Parathyroid adenoma (tissue), 2 donors: Measurements from ENCODE around the gene RALGAPA2.

Experiments used
- H2AFZ ChIP-seq: fragments of 300-600 bp; sonication (generic); one replicate; pipeline ENCODE4 v1.7.0; 2017; ENCODE audit warnings: antibody characterized with exemption, mild to moderate bottlenecking
- H3K27ac ChIP-seq: fragments of 300-600 bp; sonication (generic); one replicate; pipeline ENCODE4 v1.7.0; 2017
- H3K27me3 ChIP-seq: fragments of 300-600 bp; sonication (generic); one replicate; pipeline ENCODE4 v1.7.0; 2017; ENCODE audit warnings: low read length; ENCODE audit not compliant: control insufficient read depth, insufficient read depth
- H3K36me3 ChIP-seq: fragments of 300-600 bp; sonication (generic); one replicate; pipeline ENCODE4 v1.7.0; 2017; ENCODE audit warnings: low read length; ENCODE audit not compliant: control insufficient read depth, insufficient read depth
- H3K4me1 ChIP-seq: fragments of 300-600 bp; sonication (generic); one replicate; pipeline ENCODE4 v1.7.0; 2017; ENCODE audit warnings: control low read depth
- H3K4me2 ChIP-seq: fragments of 300-600 bp; sonication (generic); one replicate; pipeline ENCODE4 v1.7.0; 2017; ENCODE audit warnings: low read length
- H3K4me3 ChIP-seq: fragments of 300-600 bp; sonication (generic); one replicate; pipeline ENCODE4 v1.7.0; 2017; ENCODE audit warnings: low read depth, low read length
- H3K79me2 ChIP-seq: fragments of 300-600 bp; sonication (generic); one replicate; pipeline ENCODE4 v1.7.0; 2017; ENCODE audit warnings: control low read depth
- H3K9ac ChIP-seq: fragments of 300-600 bp; sonication (generic); one replicate; pipeline ENCODE4 v1.7.0; 2017; ENCODE audit warnings: mild to moderate bottlenecking
- H3K9me3 ChIP-seq: fragments of 300-600 bp; sonication (generic); one replicate; pipeline ENCODE4 v1.7.0; 2017; ENCODE audit warnings: low read length; ENCODE audit not compliant: control insufficient read depth
- CTCF ChIP-seq: fragments of 300-600 bp; sonication (generic); IDR thresholded peaks from one replicate; pipeline ENCODE4 v1.7.0; 2017; ENCODE audit warnings: antibody characterized with exemption, mild to moderate bottlenecking
- donor health status: primary hyperparathyroidism.

RALGAPA2 gene

GRCh38 chr20:20554951-20555350 lies 157.5 kb downstream of the RALGAPA2 start:
- Histone ChIP-seq H3K36me3 (no peaks in the 10 kb centered on the region), H3K4me1 (no peaks in the 10 kb centered on the region), H3K9me3 (no peaks in the 10 kb centered on the region), H3K4me2 (no peak overlapping the region), H3K9ac (no peak overlapping the region), H2AFZ (no peak overlapping the region), H3K27me3 (no peaks in the 10 kb centered on the region), H3K4me3 (no peak overlapping the region), H3K79me2 (no peaks in the 10 kb centered on the region), H3K27ac (no peak overlapping the region)
- no peak for TF ChIP-seq CTCF

GRCh38 chr20:20553541-20553940 lies 158.9 kb downstream of the RALGAPA2 start:
- Histone ChIP-seq H3K4me3 (no peak overlapping the region), H3K79me2 (no peaks in the 10 kb centered on the region), H3K36me3 (no peaks in the 10 kb centered on the region), H3K27ac (no peak overlapping the region), H3K9ac (no peak overlapping the region), H3K9me3 (no peaks in the 10 kb centered on the region), H3K4me1 (no peaks in the 10 kb centered on the region), H3K4me2 (no peak overlapping the region), H3K27me3 (no peaks in the 10 kb centered on the region), H2AFZ (no peak overlapping the region)
- no peak for TF ChIP-seq CTCF

GRCh38 chr20:20552076-20552475 lies 160.4 kb downstream of the RALGAPA2 start:
- Histone ChIP-seq H3K9me3 (no peaks in the 10 kb centered on the region), H2AFZ (no peak overlapping the region), H3K4me1 (no peaks in the 10 kb centered on the region), H3K27ac (no peak overlapping the region), H3K4me2 (no peak overlapping the region), H3K27me3 (no peaks in the 10 kb centered on the region), H3K9ac (no peak overlapping the region), H3K36me3 (no peaks in the 10 kb centered on the region), H3K4me3 (no peak overlapping the region), H3K79me2 (no peaks in the 10 kb centered on the region)
- TF ChIP-seq CTCF: no peak

- Histone ChIP-seq H3K27me3 (no peaks in the 10 kb centered on the region), H3K36me3 (no peaks in the 10 kb centered on the region), H3K4me1 (no peaks in the 10 kb centered on the region), H3K9me3 (no peaks in the 10 kb centered on the region), H2AFZ (no peak overlapping the region), H3K79me2 (no peaks in the 10 kb centered on the region), H3K9ac (no peak overlapping the region), H3K4me2 (no peak overlapping the region), H3K27ac (no peak overlapping the region), H3K4me3 (no peak overlapping the region)
- no peak for TF ChIP-seq CTCF
These were observed 161.0 kb downstream of the RALGAPA2 start for GRCh38 chr20:20551409-20551808.

- H3K9ac ChIP-seq: no peak overlapping the region
- no peaks in the 10 kb centered on the region for H3K79me2 ChIP-seq
- no peaks in the 10 kb centered on the region for H3K36me3 ChIP-seq
- no peaks in the 10 kb centered on the region for H3K4me1 ChIP-seq
- H3K4me2 ChIP-seq: no peak overlapping the region
- H2AFZ ChIP-seq: no peak overlapping the region
- no peaks in the 10 kb centered on the region for H3K27me3 ChIP-seq
- no peaks in the 10 kb centered on the region for H3K9me3 ChIP-seq
- H3K4me3 ChIP-seq: no peak overlapping the region
- TF ChIP-seq CTCF: no peak
- no peak overlapping the region for H3K27ac ChIP-seq
These were observed 162.7 kb downstream of the RALGAPA2 start for GRCh38 chr20:20549704-20550103.
